Right lobe of liver (tissue), 6 donors: ENCODE data around the gene CFAP77. TPM values are rescaled to one million over a fixed set of nuclear protein-coding genes. Genes with fewer than 3 reads are reported as not detected.

Experiments used
- ATAC-seq, 4 donors: fragments of 200-7000 bp; cut with Tn5 transposase; one replicate each; pipeline ENCODE4 v1.9.1; 2020; ENCODE audit warnings: mild to moderate bottlenecking in 4 of 4, moderate library complexity in 4 of 4
- DNase-seq, 3 donors: peaks; one replicate each; pipeline ENCODE4 v3.0.0-alpha.2; 2020
- H3K27ac ChIP-seq, 3 donors: fragments of 200-600 bp; one replicate each; pipeline ENCODE4 v1.8.0; 2022
- H3K27me3 ChIP-seq, 2 donors: fragments of 200-600 bp; one replicate each; pipeline ENCODE4 v1.8.0; 2022
- H3K36me3 ChIP-seq, 4 donors: fragments of 200-600 bp; sonication (generic) in 1 of 4; one replicate each; pipeline versions ENCODE4 v1.5.1 to v1.8.0; 2017 to 2022; ENCODE audit warnings: control low read depth in 1 of 4
- H3K4me1 ChIP-seq, 4 donors: fragments of 200-600 bp; sonication (generic) in 1 of 4; one replicate each; pipeline versions ENCODE4 v1.5.1 to v1.8.0; 2017 to 2022; ENCODE audit warnings: control low read depth in 1 of 4
- H3K4me3 ChIP-seq, 3 donors: fragments of 200-600 bp; one replicate each; pipeline ENCODE4 v1.8.0; 2022
- H3K9me3 ChIP-seq, 4 donors: fragments of 200-600 bp; sonication (generic) in 1 of 4; one replicate each; pipeline versions ENCODE4 v1.5.1 to v1.8.0; 2017 to 2022; ENCODE audit warnings: control low read depth in 1 of 4
- CTCF ChIP-seq, 4 donors: fragments of 200-600 bp in 3 of 4; fragments of 450-650 bp in 1 of 4; IDR thresholded peaks; one replicate each; pipeline versions ENCODE4 v1.5.1 to v1.8.0; 2016 to 2022; ENCODE audit warnings: antibody characterized with exemption in 4 of 4, mild to moderate bottlenecking in 2 of 4
- POLR2A ChIP-seq: fragments of 450-650 bp; IDR thresholded peaks from one replicate; pipeline ENCODE4 v1.6.1; 2017; ENCODE audit warnings: antibody characterized with exemption, mild to moderate bottlenecking
- WGBS: methylation state at CpG from one replicate; pipeline ENCODE4 v1.1.6; 2018; ENCODE audit warnings: low coverage, low lambda C conversion rate; ENCODE audit not compliant: insufficient coverage; ENCODE audit errors: missing lambda C conversion rate; 5-methylcytosine and 5-hydroxymethylcytosine counted together
- intact Hi-C, 2 donors: fragments of 100-400 bp; cut with DNase I; formaldehyde crosslinking; loops; one replicate each; pipeline versions ENCODE4 v1.11.2 to v1.14.1; 2022
- total RNA-seq, 6 experiments: library from RNA; depleted of rRNA in 2 of 6; stranded (reverse); fragments of >200 nt in 2 of 6; fragmentation: NEBNext Ultra II Directional in 3 of 6; extraction: Animal tissue kit (Norgen Biotek cat#: 25700) in 3 of 6; gene quantifications; one replicate each; pipeline versions ENCODE4 v1.1.0 to v1.2.4, GENCODE V29; 2016 to 2023
- donor health status: DM: no; HTN: yes; CAD: no.
- donor health status: DM: no; HTN: no; CAD: no.
- donor health status: DM: no; HTN: no; CAD: no.
- donor health status: DM: no; HTN: yes; CAD: no.
- donor health status: DM: no; HTN: yes; CAD: no.

Gene CFAP77
- total RNA-seq, 6 experiments from 2014 or later: not detected

DNA sequence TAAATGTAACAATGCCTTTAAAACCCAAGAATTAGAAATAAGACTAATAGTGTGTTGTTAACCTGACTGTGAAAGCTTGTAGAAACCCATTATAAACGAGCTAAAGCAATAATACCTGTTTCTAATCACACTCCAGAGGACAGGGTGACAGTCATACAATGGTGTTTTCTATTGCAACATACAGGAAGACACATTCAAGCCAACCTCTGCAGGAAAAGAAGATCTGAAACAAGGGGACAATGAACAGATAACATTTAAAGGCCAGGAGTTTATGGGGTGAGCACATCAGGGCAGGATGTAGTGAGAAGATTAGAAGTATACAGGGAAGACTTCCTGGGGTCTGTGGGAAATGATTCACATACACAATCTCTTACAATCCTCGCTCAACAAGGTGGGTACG lies 186.2 kb downstream of the CFAP77 start:
- ATAC-seq (no peak), DNase-seq (no peak)
- no peak for TF ChIP-seq POLR2A
- Histone ChIP-seq H3K36me3 (peaks cover 0 to 6% (median 0%) of the 10 kb centered on the region in 4 donors), H3K27me3 (no peaks in the 10 kb centered on the region), H3K4me1 (no peaks in the 10 kb centered on the region), H3K9me3 (no peaks in the 10 kb centered on the region), H3K4me3 (no peak overlapping the region), H3K27ac (no peak overlapping the region)
- intact Hi-C loops: no loop called here
- 60% methylated on average over 3 of the region's 3 CpGs for WGBS

DNA sequence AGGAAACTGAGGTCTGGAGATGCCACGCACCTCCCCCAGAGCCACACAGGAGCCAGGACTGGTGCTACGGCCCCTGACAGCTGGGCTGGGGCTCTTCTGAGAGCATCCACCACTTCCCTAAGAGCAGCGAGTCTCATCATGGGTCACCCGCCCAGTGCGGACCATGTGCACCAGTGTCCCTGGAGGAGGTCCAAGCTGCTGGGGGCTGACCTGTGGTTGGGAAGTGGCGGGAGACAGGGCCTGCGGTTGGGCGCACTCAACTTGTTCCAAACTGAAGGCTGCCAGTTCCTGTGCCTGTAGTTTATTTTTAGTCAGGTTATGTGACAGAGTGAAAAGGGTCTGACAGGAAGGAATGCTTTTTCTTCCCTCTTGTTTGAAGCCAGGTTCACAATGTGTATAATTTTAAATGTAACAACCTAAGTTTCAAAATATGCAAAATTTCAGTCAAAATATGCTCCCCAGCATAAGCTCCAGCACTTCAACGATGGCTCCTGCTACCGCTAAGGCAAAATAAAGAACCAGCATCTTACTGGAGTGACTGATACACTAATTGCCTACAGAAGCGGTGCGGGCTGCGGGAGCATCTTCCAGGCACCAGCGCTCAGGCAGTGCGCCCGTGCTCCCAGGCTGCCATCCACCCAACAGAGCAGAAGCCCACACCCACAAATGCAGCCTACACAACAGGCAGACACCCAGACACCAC lies 187.2 kb downstream of the CFAP77 start:
- 63% methylated on average over 4 of the region's 16 CpGs for WGBS
- intact Hi-C loops: no loop called here

GRCh38 chr9:132600326-132600984 lies 190.4 kb downstream of the CFAP77 start:
- Histone ChIP-seq H3K4me1 (no peaks in the 10 kb centered on the region), H3K27me3 (no peaks in the 10 kb centered on the region), H3K36me3 (peaks cover 0 to 9% (median 0%) of the 10 kb centered on the region in 4 donors), H3K27ac (no peak overlapping the region), H3K4me3 (no peak overlapping the region), H3K9me3 (no peaks in the 10 kb centered on the region)
- TF ChIP-seq POLR2A (no peak), CTCF (IDR thresholded peaks at IDR 0.05) (no peak)
- intact Hi-C loops: no loop called here
- ATAC-seq (no peak), DNase-seq (no peak)
- 93% methylated on average over 11 of the region's 12 CpGs for WGBS

More for the DNA sequence above, 187.2 kb downstream of the CFAP77 start:
- TF ChIP-seq CTCF (IDR thresholded peaks at IDR 0.05) (no peak), POLR2A (no peak)
- no peaks in the 10 kb centered on the region for H3K4me1 ChIP-seq
- ATAC-seq (peak in 1 of 4 donors; percentile 37), DNase-seq (no peak)
- H3K9me3 ChIP-seq: no peaks in the 10 kb centered on the region
- H3K27me3 ChIP-seq: no peaks in the 10 kb centered on the region
- H3K36me3 ChIP-seq: peaks cover 0 to 6% (median 0%) of the 10 kb centered on the region in 4 donors
- H3K27ac ChIP-seq: no peak overlapping the region
- no peak overlapping the region for H3K4me3 ChIP-seq

DNA sequence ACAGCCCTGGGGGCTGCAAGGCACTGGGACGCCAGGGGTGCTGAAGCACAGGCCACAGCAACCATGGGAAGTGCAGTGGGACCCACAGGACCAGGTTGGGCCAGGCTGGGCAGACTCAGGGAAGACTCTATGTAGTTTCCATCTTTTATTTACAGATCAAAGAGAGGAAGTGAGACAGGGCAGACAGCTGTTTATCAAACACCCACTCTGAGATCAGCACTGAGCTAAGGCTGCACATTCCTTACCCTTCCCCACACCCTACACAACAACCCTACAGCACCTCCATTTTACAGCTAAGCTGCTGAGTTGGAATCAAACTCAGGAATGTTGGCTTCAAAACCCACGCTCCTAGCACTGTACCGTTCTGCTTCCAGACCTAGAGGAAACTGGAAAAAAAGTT lies 192.2 kb downstream of the CFAP77 start:
- Histone ChIP-seq H3K4me1 (no peaks in the 10 kb centered on the region), H3K4me3 (no peak overlapping the region), H3K27ac (no peak overlapping the region), H3K36me3 (peaks cover 0 to 7% (median under 1%) of the 10 kb centered on the region in 4 donors), H3K9me3 (no peaks in the 10 kb centered on the region), H3K27me3 (no peaks in the 10 kb centered on the region)
- no peak for ATAC-seq
- 68% methylated on average over 3 of the region's 3 CpGs for WGBS
- no peak for DNase-seq
- intact Hi-C loops: no loop called here
- TF ChIP-seq CTCF (IDR thresholded peaks at IDR 0.05) (no peak), POLR2A (no peak)

GRCh38 chr9:132605387-132605786 lies 195.4 kb downstream of the CFAP77 start:
- intact Hi-C loops: no loop called here
- ATAC-seq (no peak), DNase-seq (no peak)
- Histone ChIP-seq H3K36me3 (peaks cover 0 to 11% (median under 1%) of the 10 kb centered on the region in 4 donors), H3K27me3 (no peaks in the 10 kb centered on the region), H3K9me3 (no peaks in the 10 kb centered on the region), H3K27ac (no peak overlapping the region), H3K4me3 (no peak overlapping the region), H3K4me1 (no peaks in the 10 kb centered on the region)
- 90% methylated on average over 3 of the region's 6 CpGs for WGBS
- TF ChIP-seq POLR2A: no peak
- no peak for TF ChIP-seq CTCF (IDR thresholded peaks at IDR 0.05)
